Caco-2 (cell line): ENCODE measurements around the gene CBFA2T2. TPM values are rescaled to one million over a fixed set of nuclear protein-coding genes. Genes with fewer than 3 reads are reported as not detected.

Experiments
- BruUV-seq: library from RNA; stranded (reverse); fragments of 400-500 nt; replicated peaks from 2 replicates; lab custom pipeline; 2021; lab: Mats Ljungman, UMichigan
- CTCF ChIA-PET: fragments of 300-600 bp; sonication (Branson Sonifier 250); formaldehyde crosslinking; loops from one replicate; lab custom pipeline; 2022; ENCODE audit warnings: antibody characterized with exemption; lab: Charles Lee
- POLR2A ChIA-PET: fragments of 300-600 bp; sonication (Branson Sonifier 250); formaldehyde crosslinking; loops from one replicate; lab custom pipeline; 2022; ENCODE audit warnings: antibody characterized with exemption; lab: Charles Lee
- DNase-seq, 2 experiments: peaks; one replicate each; pipeline versions ENCODE4 v3.0.0 to v3.0.0-alpha.2; 2020 to 2022
- H3K27me3 ChIP-seq: replicated peaks from 2 replicates; pipeline ENCODE4 v1.6.0; 2011; ENCODE audit warnings: low read length; ENCODE audit not compliant: control insufficient read depth, insufficient read depth
- H3K36me3 ChIP-seq: 2 replicates; pipeline ENCODE4 v1.5.1; 2011; ENCODE audit warnings: low read length; ENCODE audit not compliant: control insufficient read depth, insufficient read depth
- H3K4me1 ChIP-seq: fragments of 250-450 bp; sonication (Bioruptor Pico); 2 replicates; pipeline ENCODE4 v1.5.1; 2020; ENCODE audit warnings: mild to moderate bottlenecking
- H3K4me3 ChIP-seq: 2 replicates; pipeline ENCODE4 v1.5.1; 2011; ENCODE audit warnings: low read depth, mild to moderate bottlenecking, control low read depth, low read length
- H3K9me3 ChIP-seq: fragments of 250-450 bp; sonication (Bioruptor Pico); 2 replicates; pipeline ENCODE4 v1.5.1; 2020; ENCODE audit warnings: mild to moderate bottlenecking, moderate library complexity
- H3K27ac Mint-ChIP-seq: one replicate; pipeline ENCODE4 v1.8.0; 2022; ENCODE audit warnings: mixed read lengths; ENCODE audit not compliant: unreplicated experiment
- H3K27me3 Mint-ChIP-seq: one replicate; pipeline ENCODE4 v1.8.0; 2022; ENCODE audit warnings: mixed read lengths; ENCODE audit not compliant: insufficient read depth, unreplicated experiment
- H3K36me3 Mint-ChIP-seq: one replicate; pipeline ENCODE4 v1.8.0; 2022; ENCODE audit warnings: mild to moderate bottlenecking, mixed read lengths; ENCODE audit not compliant: insufficient read depth, unreplicated experiment
- H3K4me1 Mint-ChIP-seq: one replicate; pipeline ENCODE4 v1.8.0; 2022; ENCODE audit warnings: low read depth, mixed read lengths; ENCODE audit not compliant: unreplicated experiment
- H3K4me3 Mint-ChIP-seq: one replicate; pipeline ENCODE4 v1.8.0; 2022; ENCODE audit warnings: mild to moderate bottlenecking, moderate library complexity, mixed read lengths; ENCODE audit not compliant: unreplicated experiment
- H3K9me3 Mint-ChIP-seq: one replicate; pipeline ENCODE4 v1.8.0; 2022; ENCODE audit warnings: mixed read lengths; ENCODE audit not compliant: unreplicated experiment
- CTCF ChIP-seq, 2 experiments: fragments of 200-600 bp in 1 of 2; IDR thresholded peaks; 1 replicate in 1 of 2; 2 replicates in 1 of 2; pipeline versions ENCODE4 v1.5.1 to v1.8.0; 2011 to 2022; ENCODE audit warnings: antibody characterized with exemption in 1 of 2, control low read depth in 1 of 2, inconsistent platforms in 1 of 2, low read depth in 1 of 2, low read length in 1 of 2, mild to moderate bottlenecking in 1 of 2, moderate library complexity in 1 of 2; ENCODE audit not compliant: insufficient read depth in 1 of 2, severe bottlenecking in 1 of 2, unreplicated experiment in 1 of 2
- intact Hi-C: fragments of 100-400 bp; cut with micrococcal nuclease; formaldehyde crosslinking; loops from one replicate; pipeline ENCODE4 v1.10.0; 2022; ENCODE audit not compliant: unreplicated experiment
- total RNA-seq: library from RNA; stranded (reverse); gene quantifications from 2 replicates; pipeline ENCODE4 v1.2.3, GENCODE V29; 2022

Gene CBFA2T2
- total RNA-seq, 1 experiment from 2014 or later = 30.6 TPM

GRCh38 chr20:33686100-33686983, 196.4 kb downstream of the CBFA2T2 start, which contains the start of gene E2F1:
E2F1 (minus strand) TSS chr20:33686385; CDS start chr20:33686264, 121 bp downstream.
- intact Hi-C loops = loop anchor here (1.0 to 5.0 kb wide), 6 partner anchors 12 to 306 kb away; partner anchors contain the start of genes ACTL10, CHMP4B, NECAB3 and PXMP4
- DNase-seq = peak; percentile 99 to 100
- H3K27me3 ChIP-seq = no peaks in the 10 kb centered on the region
- no TSS peak for BruUV-seq
- no peaks in the 10 kb centered on the region for H3K27me3 Mint-ChIP-seq
- peaks cover 59% of the 10 kb centered on the region for H3K4me1 Mint-ChIP-seq
- H3K9me3 Mint-ChIP-seq = no peaks in the 10 kb centered on the region
- H3K4me1 ChIP-seq = peaks cover 46% of the 10 kb centered on the region
- ChIA-PET CTCF (interaction anchor here (1.8 to 6.0 kb wide), 3 partner anchors 19 to 46 kb away, joined by 5 to 29 read pairs (median 21); partner anchors contain the start of gene ACTL10), POLR2A (interaction anchor here (1.8 kb wide), 1 partner anchor 19 kb away, joined by 9 read pairs; the partner anchor contains the start of gene ACTL10)
- TF ChIP-seq CTCF (IDR thresholded peaks at IDR 0.05; ENCODE audit: insufficient read depth in 1 of 2, low read depth in 1 of 2, low read length in 1 of 2, severe bottlenecking in 1 of 2, unreplicated experiment in 1 of 2) = peak; percentile 56 to 64
- H3K4me3 ChIP-seq = peak within 1 kb of the TSS; percentile 80
- peak within 1 kb of the TSS; percentile 68 for H3K4me3 Mint-ChIP-seq
- H3K27ac Mint-ChIP-seq = peak within 1 kb of the TSS; percentile 78
- H3K9me3 ChIP-seq = no peaks in the 10 kb centered on the region
- H3K36me3 ChIP-seq = no peaks in the 10 kb centered on the region
- H3K36me3 Mint-ChIP-seq = peaks cover 32% of the 10 kb centered on the region

- Histone ChIP-seq H3K4me1 (peaks cover 46% of the 10 kb centered on the region), H3K36me3 (no peaks in the 10 kb centered on the region), H3K9me3 (no peaks in the 10 kb centered on the region), H3K27me3 (no peaks in the 10 kb centered on the region), H3K4me3 (peak overlapping the region; percentile 19; the same call in 1 of the 2 replicates)
- Mint-ChIP-seq H3K4me3 (peak overlapping the region; percentile 68), H3K36me3 (peaks cover 27% of the 10 kb centered on the region), H3K4me1 (peaks cover 56% of the 10 kb centered on the region), H3K9me3 (no peaks in the 10 kb centered on the region), H3K27ac (peak overlapping the region; percentile 55), H3K27me3 (no peaks in the 10 kb centered on the region)
- CTCF ChIA-PET = interaction anchor here (1.0 to 3.2 kb wide), 2 partner anchors 20 to 41 kb away, joined by 6 to 21 read pairs; partner anchors contain the start of gene ACTL10
- TF ChIP-seq CTCF (IDR thresholded peaks at IDR 0.05; ENCODE audit: insufficient read depth in 1 of 2, low read depth in 1 of 2, low read length in 1 of 2, severe bottlenecking in 1 of 2, unreplicated experiment in 1 of 2) = no peak
- intact Hi-C loops = loop anchor here (1.0 to 5.0 kb wide), 6 partner anchors 13 to 305 kb away; partner anchors contain the start of genes ACTL10, CHMP4B, NECAB3 and PXMP4
- POLR2A ChIA-PET = no interaction called here
- no peak for DNase-seq
- TSS peak; percentile 86 for BruUV-seq
Observed at GRCh38 chr20:33686984-33687366, 197.1 kb downstream of the CBFA2T2 start.

- no peaks in the 10 kb centered on the region for H3K36me3 ChIP-seq
- Mint-ChIP-seq H3K27ac (peak overlapping the region; percentile 55), H3K4me3 (peak overlapping the region; percentile 68), H3K27me3 (no peaks in the 10 kb centered on the region), H3K36me3 (peaks cover 22% of the 10 kb centered on the region), H3K4me1 (peaks cover 51% of the 10 kb centered on the region), H3K9me3 (no peaks in the 10 kb centered on the region)
- no TSS peak for BruUV-seq
- H3K4me3 ChIP-seq = no peak overlapping the region
- H3K4me1 ChIP-seq = peaks cover 46% of the 10 kb centered on the region
- H3K27me3 ChIP-seq = no peaks in the 10 kb centered on the region
- DNase-seq = no peak
- no peak for TF ChIP-seq CTCF (IDR thresholded peaks at IDR 0.05; ENCODE audit: insufficient read depth in 1 of 2, low read depth in 1 of 2, low read length in 1 of 2, severe bottlenecking in 1 of 2, unreplicated experiment in 1 of 2)
- POLR2A ChIA-PET = no interaction called here
- H3K9me3 ChIP-seq = no peaks in the 10 kb centered on the region
- intact Hi-C loops = loop anchor here (2.0 to 5.0 kb wide), 3 partner anchors 21 to 305 kb away; partner anchors contain the start of genes ACTL10, CHMP4B and RALY
- CTCF ChIA-PET = interaction anchor here (1.0 to 3.2 kb wide), 2 partner anchors 20 to 41 kb away, joined by 6 to 21 read pairs; partner anchors contain the start of gene ACTL10
Observed at GRCh38 chr20:33687370-33687915, 197.5 kb downstream of the CBFA2T2 start.
